Activated naive CD4-positive, alpha-beta T cell (primary cell): ENCODE data around the gene RAP1A.
"Not testable (repeated sequence)": the region's sequence is repeated elsewhere in the genome, so short reads cannot be mapped to it uniquely, and the experiment has no call there.

Source experiments
- DNase-seq, 4 experiments: peaks; one replicate each; lab custom pipeline; 2025; lab: John Stamatoyannopoulos, UW

RAP1A gene

DNA sequence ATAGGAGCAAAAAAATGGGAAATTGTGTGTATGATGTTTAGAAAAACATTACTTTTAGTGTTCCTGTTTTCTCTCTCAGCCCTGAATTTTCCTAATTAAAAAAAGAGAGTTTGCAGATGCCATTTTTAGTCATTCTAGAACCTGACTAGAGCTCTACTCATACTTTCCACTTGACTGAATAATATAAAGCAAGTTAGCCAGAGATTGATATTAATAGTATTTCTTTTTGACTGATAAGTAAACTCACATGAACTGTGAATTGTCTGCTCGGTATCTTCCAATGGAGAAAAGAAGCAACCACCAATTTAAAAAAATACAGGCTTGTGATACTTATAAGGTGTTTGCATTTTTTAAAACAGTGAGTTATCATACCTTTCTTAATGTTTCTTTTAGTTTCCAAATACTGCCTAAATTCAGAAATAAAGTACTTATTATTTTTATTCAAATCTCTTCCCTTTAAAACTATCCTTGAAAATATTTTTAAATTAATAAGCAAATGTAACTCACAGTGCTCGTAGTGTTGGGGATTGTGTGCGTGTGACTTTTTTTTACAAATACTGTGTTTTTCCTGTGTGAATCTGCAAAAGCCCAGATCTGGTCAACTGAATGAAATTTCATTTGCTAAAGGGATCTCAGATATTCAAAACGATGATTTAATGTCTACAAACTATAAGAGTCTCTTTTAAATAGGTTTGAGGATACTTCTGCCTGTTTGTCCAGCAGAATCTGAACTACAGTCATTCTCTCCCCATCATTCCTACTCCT is 9.8 kb downstream of the RAP1A start:
- no peak for DNase-seq

DNA sequence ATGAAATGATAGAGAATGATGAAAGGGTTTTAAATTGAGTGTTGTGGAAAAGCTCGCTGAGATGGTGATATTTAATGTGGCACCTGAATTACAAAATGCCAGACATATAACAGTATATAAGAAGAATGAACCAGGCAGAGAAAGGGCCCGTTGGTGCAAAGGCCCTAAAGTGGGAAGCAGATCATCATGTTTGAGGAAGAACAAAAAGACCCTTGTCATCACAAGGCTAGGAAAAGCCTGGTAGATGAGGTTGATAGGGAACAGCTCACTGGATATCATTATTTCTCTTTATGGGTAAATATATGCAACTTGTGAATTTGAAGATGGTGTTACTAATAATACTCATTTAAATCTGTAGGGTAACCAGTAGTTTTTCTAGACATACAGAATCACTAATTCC is 11.0 kb downstream of the RAP1A start:
- no peak for DNase-seq

DNA sequence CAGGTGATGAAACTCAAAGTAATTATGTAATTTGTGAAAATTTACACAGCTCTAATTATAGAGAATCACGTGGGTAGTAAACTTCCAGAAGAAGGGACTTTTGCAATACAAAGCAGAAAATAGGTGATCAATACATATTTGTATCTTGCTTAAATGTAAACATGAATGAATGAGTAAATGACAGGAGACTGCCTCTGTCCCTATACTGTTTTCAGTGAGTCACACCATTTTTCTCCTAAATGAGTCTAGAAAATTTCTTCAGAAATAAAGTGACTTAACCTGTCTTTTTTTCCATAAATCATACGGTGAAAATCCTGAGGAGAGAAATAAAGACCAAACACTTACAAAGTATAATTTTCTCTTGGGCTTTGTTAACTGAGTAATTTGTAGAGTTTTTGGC is 11.9 kb downstream of the RAP1A start:
- no peak for DNase-seq

DNA sequence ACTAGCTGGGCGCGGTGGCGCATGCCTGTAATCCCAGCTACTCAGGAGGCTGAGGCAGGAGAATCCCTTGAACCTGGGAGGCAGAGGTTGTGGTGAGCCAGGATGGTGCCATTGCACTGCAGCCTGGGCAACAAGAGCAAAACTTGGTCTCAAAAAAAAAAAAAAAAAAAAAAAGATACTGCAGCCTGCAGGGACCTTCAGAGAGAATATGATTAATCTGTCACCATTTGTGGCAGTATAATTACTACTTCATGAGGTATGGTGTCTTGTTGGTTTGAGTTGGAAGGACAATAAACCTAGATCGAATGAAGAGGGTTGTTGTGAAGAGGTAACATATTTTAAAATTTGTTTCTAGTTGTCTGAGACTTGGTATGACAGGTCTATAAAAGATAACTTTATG is 13.2 kb downstream of the RAP1A start:
- not testable (repeated sequence) for DNase-seq

DNA sequence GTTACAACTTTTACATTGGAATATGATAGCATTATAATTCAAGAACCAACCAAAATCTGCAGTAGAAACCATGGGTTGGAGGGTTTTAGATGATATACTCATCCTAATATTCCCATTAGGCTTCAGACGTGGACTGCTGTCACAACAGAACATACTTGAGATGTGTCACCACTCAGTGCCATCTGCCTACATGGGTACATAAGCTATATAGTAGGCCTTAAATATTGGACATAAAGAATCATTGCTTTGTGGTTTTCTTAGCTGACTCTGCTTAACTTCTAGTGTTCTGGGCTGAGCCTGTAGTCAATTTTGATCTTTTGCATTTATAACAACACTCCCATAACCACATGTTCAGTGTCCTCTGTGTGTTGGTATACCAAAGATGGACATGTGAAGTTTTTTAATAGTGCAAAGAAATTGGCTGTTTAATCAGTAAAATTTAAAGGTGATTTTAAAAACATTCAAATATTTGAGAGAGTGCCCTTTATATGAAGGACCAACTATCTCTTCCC is 14.2 kb downstream of the RAP1A start:
- DNase-seq, result no peak

DNA sequence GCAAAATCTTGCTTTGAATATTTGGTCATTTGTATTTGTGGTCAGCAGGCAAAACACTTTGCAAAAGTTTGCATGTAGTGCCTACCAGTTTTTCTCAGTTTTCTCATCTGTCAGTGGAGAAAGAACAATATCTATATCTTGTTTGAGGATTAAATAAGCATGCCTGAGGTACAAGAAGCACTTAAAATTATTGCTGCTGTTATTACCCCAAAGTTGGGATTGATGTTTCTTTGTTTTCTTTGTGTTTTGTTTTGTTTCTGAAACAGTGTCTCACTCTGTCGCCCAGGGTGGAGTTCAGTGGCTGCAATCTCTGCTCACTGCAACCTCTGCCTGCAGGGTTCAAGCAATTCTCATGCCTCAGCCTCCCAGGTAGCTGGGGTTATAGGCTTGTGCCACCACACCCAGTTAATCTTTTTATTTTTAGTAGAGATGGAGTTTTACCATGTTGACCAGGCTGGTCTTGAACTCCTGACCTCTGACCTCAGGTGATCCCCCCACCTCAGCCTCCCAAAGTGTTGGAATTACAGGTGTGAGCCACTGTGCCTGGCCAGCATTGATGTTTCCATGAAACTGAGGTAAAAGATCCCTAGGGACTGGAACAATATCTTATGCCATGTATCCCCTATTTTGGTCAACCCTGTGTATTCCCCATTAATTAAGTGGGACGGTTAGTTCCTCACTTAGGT is 15.9 kb downstream of the RAP1A start:
- DNase-seq, result no peak

DNA sequence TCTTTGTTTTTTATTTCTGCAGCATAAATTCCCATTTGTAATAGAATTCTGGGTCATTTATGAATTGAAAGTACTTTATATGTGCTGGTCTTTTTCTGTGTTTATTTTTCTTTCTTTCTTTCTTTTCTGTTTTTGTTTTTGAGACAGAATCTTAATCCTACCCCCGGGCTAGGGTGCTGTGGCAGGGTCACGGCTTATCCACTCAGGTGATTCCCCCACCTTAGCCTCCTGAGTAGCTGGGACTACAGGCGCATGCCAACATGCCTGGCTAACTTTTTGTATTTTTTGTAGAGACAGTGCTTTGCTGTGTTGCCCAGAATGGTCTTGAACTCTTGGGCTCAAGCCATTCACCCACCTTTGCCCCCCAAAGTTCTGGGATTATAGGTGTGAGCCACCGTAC is 18.7 kb downstream of the RAP1A start:
- DNase-seq, result no peak

DNA sequence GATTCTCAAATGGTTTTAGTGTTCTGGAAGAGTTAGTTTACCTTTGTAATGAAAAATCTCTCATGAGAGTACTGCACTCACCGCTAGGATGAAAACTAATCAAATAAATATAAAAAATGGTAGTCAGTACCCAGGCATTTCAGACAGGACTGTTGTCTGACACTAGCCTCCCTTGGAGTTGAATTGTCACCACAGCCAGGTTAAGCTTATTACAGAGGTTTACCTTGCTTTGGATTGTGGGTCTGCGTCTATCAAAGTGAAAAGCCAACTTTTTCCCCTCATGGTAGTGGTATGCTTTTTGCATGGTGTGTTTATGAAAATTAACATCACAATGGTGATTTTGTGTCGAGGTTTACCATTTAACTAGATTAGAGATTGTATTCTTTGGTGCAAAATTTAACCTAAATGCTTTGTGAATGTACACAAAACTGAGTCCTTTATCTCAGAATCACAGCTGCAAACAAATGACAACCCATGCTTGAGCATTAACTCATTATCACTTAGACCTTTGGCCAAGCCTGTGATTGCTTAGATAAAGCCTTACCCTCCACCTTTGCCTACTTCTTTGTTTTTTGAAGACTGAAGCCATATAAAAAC is 20.1 kb downstream of the RAP1A start:
- DNase-seq, result no peak

DNA sequence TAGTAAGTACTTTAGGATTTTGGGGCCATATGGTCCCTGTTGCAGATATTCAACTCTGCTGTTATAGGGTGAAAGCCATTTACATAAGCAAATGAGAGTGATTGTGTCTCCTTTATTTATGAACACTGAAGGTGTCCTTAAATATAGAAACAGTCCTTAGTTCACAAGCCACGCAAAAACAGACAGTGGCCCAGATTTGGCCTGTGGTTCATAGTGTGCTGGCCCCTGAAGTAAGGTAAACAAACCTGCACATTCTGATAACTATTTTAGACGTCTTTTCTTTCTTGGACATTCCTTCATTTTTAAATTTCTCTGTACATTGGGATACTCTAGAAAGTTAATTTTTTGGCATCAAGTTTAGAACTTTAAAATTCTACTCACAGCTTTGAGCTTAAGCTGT is 23.5 kb downstream of the RAP1A start:
- no peak for DNase-seq

DNA sequence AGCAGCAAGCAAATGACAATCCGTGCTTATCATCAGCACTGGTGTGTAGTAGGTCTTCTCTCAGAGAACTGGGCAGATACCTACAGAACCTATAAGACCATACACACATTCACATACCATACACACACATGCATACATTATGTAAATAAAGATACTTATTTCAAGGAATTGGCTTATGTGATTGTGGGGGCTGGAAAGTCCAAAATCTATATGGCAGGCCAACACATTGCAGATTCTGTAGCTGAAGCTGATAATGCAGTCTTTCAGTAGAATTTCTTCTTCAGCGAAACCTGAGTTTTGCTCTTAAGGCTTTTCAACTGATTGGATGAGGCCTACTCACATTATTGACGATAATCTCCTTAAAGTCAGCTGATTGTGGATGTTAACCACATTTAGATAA is 24.1 kb downstream of the RAP1A start:
- DNase-seq, result no peak

DNA sequence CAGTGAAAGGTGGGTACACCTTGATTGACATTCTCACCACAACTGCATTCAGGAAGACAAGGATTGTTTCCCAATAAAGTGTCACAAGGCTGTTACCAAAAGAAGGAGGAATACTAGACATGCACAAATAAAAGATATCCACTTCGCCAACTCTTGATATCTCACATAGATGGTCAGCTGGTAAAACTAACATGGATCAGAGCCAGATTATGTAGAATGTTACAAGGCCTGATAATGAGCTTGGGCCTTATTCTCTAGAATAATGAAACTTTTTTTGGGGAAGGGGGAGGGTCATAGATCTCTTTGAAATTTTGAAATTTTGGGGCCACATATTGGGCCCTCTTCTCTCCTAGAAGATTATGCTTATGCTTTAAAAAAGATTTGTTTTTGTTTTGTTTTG is 24.9 kb downstream of the RAP1A start:
- DNase-seq, result no peak

DNA sequence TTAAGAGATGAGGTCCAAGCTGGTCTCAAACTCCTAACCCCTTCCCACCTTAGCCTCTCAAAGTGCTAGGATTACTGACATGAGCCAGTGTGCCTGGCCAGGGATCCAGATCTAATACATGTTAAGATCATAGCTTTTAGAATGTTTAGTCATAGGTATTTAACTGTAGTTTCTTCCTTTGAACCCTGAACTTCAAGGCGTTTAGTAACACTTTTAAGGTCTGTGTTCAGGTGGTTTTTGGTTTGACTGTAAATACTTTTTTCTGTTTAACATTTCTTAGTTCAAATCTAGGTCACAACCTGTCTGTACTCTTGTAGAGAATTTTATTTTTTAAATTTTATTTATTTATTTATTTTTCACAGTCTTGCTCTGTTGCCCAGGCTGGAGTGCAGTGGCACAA is 28.1 kb downstream of the RAP1A start:
- no peak for DNase-seq

DNA sequence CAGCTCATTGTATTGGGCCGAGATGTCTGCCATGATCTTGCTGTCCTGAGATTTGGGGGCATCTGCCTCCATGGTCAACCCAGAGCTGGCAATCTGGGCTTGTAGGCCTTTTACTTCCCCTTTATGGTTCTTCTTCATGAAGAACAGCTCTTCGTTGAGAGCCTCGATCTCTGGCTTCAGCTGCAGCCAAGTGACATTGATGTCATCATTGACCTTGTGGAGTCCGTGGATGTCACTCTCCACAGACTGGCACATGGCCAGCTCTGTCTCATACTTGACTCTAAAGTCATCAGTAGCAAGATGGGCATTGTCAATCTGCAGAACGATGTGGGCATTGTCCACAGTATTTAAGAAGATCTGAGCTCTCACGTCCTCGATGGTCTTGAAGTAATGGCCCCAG is 29.2 kb downstream of the RAP1A start:
- no peak for DNase-seq

DNA sequence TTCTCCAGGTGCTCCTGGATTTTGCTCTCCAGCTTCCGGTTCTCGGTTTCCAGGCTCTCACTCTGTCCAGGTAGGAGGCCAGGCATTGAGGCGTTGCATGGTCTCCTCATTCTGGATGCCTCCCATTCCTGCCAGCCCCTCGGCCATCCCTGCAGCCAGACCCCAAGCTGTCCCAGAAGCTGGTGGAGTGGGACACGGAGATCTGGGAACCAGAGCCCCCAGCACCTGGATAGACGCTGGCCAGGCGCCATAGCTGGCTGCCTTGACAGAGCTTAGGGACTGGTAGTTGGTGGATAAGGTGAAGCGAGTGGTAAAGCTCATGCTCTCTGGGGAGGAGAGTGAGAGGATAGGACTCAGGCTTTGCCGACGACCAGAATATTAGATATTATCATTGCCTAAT is 29.6 kb downstream of the RAP1A start:
- no peak for DNase-seq

DNA sequence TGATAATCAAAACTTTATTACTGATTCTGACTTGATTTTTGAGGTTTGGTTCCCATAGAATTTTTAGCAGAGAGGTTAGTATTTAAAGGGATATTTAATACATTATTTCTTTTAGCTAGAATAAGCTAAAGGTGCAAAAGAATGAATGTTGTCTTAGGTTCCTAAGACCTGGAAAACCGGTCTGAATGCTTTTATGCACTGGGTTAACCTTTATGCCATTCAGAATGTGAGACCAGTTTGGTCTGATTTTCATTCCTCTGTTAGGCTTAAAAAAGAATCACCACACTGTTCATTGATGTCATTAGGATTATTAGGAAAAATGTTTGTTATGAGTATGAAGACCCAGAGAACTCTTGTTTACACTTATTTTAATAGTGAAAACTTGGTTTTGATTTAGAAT is 30.1 kb downstream of the RAP1A start:
- DNase-seq, result no peak

DNA sequence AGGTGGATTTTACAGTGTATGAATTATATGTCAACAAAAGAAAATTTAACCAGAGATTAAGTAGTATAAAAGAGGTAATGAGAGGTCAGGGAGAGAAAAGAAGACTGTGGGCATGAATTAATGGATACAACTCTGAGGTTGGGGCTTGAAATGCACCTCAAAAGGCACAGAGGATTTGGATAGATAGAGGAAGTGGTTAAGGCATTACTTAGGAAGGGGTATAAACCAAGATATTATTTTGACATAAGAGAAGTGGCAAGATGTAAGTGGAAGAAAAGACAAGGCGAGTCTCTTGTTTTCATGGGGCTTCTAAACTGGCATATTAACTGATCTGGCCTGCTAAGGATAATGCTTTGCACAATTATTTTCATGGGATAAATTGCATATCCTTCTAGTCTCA is 34.1 kb downstream of the RAP1A start:
- no peak for DNase-seq

DNA sequence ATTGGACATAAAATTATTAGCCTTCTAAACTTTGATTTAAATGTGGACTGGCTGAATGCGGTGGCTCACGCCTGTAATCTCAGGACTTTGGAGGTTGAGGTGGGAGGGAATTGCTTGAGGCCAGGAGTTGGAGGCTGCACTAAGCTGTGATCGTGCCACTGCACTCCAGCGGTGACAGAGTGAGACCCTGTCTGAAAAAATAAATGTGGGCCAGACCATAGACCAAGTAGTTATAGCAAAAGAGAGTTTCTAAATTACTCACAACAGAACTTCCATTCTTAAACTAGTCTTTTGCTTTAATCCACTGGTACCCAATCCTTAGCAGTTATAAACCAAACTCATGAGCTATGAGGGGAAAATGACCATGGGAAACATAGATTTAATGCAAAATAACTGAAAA is 35.2 kb downstream of the RAP1A start:
- no peak for DNase-seq

DNA sequence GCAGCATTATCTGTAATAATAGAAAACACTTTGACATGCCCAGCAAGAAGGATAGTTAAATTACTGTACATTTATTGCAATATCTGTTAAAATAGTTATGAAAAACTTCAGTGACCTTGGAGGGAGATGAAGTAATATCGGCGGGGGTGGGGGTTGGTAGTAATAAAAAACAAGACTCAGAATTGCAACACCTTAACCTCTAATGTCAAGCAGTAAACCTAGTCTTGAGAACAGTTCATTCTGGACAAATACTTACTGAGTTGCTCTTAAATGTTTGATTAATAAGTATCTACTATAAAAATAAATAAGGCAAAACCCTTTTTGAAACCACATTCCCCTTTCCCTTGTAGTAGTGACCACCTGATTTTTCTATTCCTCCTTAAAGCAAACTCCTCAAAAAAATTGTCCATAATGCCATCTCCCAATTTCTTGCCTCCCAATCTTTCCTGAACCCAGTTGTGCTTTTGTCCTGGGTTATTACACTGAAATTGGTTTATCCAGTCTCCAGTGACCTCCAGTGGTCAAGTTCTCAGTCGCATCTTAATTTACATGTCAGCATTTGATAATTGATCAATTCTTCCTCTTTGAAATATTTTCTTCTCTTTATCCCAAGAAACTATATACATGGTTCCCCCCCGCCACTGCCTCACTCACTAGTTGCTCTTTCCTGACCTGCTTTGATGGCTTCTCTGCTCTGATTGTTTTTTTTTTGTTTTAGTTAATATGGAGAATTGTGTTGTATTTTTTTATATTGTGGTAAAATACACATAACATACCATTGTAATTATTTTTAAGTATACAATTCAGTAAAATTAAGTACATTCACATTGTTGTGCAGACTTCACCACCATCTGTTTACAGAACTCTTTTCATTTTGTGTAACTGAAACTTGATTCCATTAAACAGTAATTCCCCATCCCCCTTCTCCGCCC is 36.8 kb downstream of the RAP1A start:
- no peak for DNase-seq

DNA sequence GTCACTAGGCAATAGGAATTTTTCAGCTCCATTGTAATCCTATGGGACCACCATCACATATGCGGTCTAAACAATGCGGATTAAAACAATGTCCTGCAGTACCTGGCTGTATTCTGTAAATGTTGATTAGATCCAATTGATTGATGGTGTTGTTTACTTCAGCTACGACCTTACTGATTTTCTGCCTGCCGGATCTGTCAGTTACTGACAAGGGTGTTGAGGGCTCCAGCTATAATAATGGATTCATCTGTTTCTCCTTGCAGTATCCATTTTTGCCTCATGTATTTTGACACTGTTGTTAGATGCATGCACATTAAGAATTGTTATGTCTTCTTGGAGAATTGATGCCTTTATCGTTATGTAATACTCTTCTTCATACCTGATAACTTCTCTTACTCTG is 39.0 kb downstream of the RAP1A start:
- no peak for DNase-seq

DNA sequence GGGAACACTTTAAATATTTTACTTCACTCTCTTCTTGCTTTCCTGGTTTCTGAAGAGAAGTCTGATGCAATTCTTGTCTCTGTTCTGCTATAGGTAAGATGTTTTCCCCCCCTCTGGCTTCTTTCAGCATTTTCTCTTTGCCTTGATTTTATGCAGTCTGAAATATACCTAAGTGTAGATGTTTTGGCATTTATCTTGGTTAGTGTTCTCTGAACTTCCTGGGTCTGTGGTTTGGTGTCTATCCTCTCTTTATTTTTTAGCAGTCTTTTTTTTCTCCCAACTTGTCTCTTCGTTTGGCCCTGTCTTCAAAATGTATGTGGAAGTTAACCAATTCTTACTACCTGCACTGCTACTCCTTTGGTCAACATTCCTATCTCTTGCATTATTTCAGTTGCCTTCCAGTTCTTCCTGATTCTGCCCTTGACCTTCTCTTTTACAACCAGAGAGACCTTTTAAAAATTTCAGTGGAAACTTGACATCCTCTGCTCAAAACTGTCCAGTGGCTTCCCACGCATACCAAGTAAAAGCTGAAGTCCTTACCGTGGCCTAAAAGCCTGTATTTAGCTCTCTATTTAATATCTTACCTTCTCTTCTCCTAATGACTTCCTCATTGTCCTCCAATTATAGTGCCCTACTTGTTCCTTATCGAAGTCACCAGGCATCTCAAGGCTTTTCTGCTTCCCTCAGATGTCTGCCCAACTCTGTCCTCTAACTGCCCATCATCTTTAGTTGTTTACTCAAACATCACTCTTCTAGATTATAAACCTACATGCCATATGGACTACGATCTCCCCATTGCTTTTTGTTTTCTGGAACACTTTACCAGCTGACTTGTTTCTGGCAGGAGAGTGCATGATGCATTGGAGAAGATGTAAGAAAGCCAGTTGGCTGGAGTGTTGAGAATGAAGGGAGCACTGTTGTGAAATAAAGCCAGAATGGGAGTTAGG is 40.9 kb downstream of the RAP1A start:
- no peak for DNase-seq

DNA sequence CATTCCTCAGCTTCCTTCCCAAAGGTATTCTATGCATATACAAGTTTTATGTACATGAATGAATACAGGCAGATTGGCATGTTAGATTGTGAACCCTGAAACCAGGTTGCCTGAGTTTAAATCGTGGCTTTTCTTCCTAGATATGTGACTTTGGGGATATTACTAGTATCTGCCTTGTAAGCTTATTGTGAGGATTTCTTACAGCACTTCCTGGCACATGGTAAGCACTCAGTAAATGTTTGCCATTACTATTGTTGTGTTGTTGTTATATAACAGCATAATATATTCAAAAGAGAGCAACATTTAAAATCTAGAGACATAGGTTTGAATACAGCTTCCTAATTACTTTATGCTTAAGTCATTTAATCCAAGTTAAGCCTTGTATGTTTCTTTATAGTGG is 45.1 kb downstream of the RAP1A start:
- DNase-seq, result no peak
